PC-3 (cell line): Measurements from ENCODE around the gene TBL3.

Experiments used
- CTCF ChIP-seq: fragments of 300-600 bp; sonication (generic); conservative IDR thresholded peaks from 2 replicates; pipeline ENCODE4 v1.5.1; 2017; ENCODE audit warnings: antibody characterized with exemption, low read depth, mild to moderate bottlenecking, low read length
- EZH2 ChIP-seq: fragments of 300-600 bp; sonication (generic); IDR thresholded peaks from one replicate; pipeline ENCODE4 v1.6.1; 2017; ENCODE audit warnings: antibody characterized with exemption, mild to moderate bottlenecking, low read length; ENCODE audit not compliant: unreplicated experiment
- EZH2phosphoT487 ChIP-seq: fragments of 300-600 bp; sonication (generic); IDR thresholded peaks from 2 replicates; pipeline ENCODE4 v1.6.1; 2018; ENCODE audit warnings: mild to moderate bottlenecking, antibody characterized with exemption, low read length, borderline replicate concordance

- TF ChIP-seq CTCF (no peak), EZH2phosphoT487 (no peak), EZH2 (no peak)
Measured at GRCh38 chr16:2002406-2003230, 30.8 kb downstream of the TBL3 start.
